CD4-positive, alpha-beta T cell (primary cell): ENCODE data around the gene EYA2. TPM values are rescaled to one million over a fixed set of nuclear protein-coding genes. Genes with fewer than 3 reads are reported as not detected.

ENCODE experiments used
- ATAC-seq: fragments of 200-7000 bp; cut with Tn5 transposase; one replicate; pipeline ENCODE4 v1.10.0; 2022; ENCODE audit warnings: mild to moderate bottlenecking; ENCODE audit not compliant: poor library complexity
- CTCF ChIA-PET: fragments of 350-600 bp; sonication (Branson Sonifier 250); formaldehyde crosslinking; loops from one replicate; lab custom pipeline; 2021; ENCODE audit warnings: antibody characterized with exemption, inconsistent platforms; lab: Charles Lee
- POLR2A ChIA-PET: fragments of 350-600 bp; sonication (Branson Sonifier 250); formaldehyde crosslinking; loops from one replicate; lab custom pipeline; 2021; ENCODE audit warnings: antibody characterized with exemption, inconsistent platforms; lab: Charles Lee
- DNase-seq, 14 experiments: peaks; one replicate each; pipeline ENCODE4 v3.0.0-alpha.2; 2013 to 2020; ENCODE audit warnings: mixed read lengths in 2 of 14
- H3K27ac ChIP-seq, 2 donors: one replicate each; pipeline versions ENCODE4 v1.5.1 to v1.7.0; 2013; ENCODE audit warnings: low read length in 2 of 2, low read depth in 1 of 2, mild to moderate bottlenecking in 1 of 2
- H3K27me3 ChIP-seq, 2 experiments: 1 replicate in 1 of 2; 2 replicates in 1 of 2; pipeline versions ENCODE4 v1.6.1 to v1.7.0; 2013; ENCODE audit warnings: low read length in 2 of 2, control low read depth in 1 of 2, mild to moderate bottlenecking in 1 of 2, moderate library complexity in 1 of 2; ENCODE audit not compliant: insufficient read depth in 2 of 2, control insufficient read depth in 1 of 2
- H3K36me3 ChIP-seq: one replicate; pipeline ENCODE4 v1.6.1; 2013; ENCODE audit warnings: low read length, control low read depth; ENCODE audit not compliant: insufficient read depth
- H3K4me1 ChIP-seq: one replicate; pipeline ENCODE4 v1.6.1; 2013; ENCODE audit warnings: low read length, control low read depth; ENCODE audit not compliant: insufficient read depth
- H3K4me3 ChIP-seq: one replicate; pipeline ENCODE4 v1.5.1; 2013; ENCODE audit warnings: mild to moderate bottlenecking, low read length, moderate library complexity
- H3K9me3 ChIP-seq, 2 experiments: 1 replicate in 1 of 2; 2 replicates in 1 of 2; pipeline versions ENCODE4 v1.6.1 to v1.7.0; 2013; ENCODE audit warnings: low read length in 2 of 2, mild to moderate bottlenecking in 2 of 2, control low read depth in 1 of 2, moderate library complexity in 1 of 2; ENCODE audit not compliant: control insufficient read depth in 1 of 2, insufficient read depth in 1 of 2
- H3K27ac Mint-ChIP-seq: one replicate; pipeline ENCODE4 v1.8.0; 2020; ENCODE audit warnings: mixed read lengths
- H3K27me3 Mint-ChIP-seq: one replicate; pipeline ENCODE4 v1.8.0; 2021; ENCODE audit warnings: mixed read lengths
- H3K36me3 Mint-ChIP-seq: one replicate; pipeline ENCODE4 v1.8.0; 2021; ENCODE audit warnings: low read depth, mixed read lengths
- H3K4me1 Mint-ChIP-seq: one replicate; pipeline ENCODE4 v1.8.0; 2021; ENCODE audit warnings: low read depth, mixed read lengths
- H3K4me3 Mint-ChIP-seq: one replicate; pipeline ENCODE4 v1.8.0; 2020; ENCODE audit warnings: mild to moderate bottlenecking, mixed read lengths
- H3K9me3 Mint-ChIP-seq: one replicate; pipeline ENCODE4 v1.8.0; 2020; ENCODE audit warnings: mixed read lengths
- intact Hi-C, 2 experiments: fragments of 100-400 bp; cut with DNase I in 1 of 2; cut with micrococcal nuclease in 1 of 2; formaldehyde crosslinking; loops; one replicate each; pipeline versions ENCODE4 v1.15.1 to v1.9.0; 2023 to 2025; cut with DNase I, micrococcal nuclease
- total RNA-seq, 174 experiments: library from RNA in 2 of 174; stranded (reverse) in 2 of 174; gene quantifications; one replicate each; pipeline ENCODE4 v1.2.3 and lab custom pipeline; 2021 to 2026
- TF ChIP-seq, protein P1 (sequence below): fragments of 200-600 bp; IDR thresholded peaks from one replicate; pipeline ENCODE4 v1.8.0; 2022; ENCODE audit warnings: antibody characterized with exemption, mild to moderate bottlenecking

Gene EYA2
- total RNA-seq, 2 experiments from 2014 or later, result not detected

DNA sequence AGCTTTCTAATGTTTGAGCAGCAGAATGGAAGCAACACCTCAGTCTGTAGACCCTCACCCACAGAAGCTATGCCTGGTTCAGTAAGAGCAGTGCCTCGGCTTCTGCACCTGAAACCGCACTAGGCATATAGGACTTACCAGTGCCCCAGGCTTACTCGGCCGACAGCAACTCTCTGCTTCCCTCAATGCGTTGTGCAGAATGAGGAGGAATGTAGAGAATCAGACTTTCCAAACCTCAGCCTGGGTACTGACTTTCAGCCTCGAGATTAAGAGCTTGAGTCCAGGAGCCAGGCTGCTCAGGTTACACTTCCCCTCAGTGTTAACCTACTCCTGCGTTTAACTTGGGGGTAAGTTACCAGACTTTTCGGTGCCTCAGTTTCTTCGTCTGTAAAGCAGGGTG, 8.6 kb downstream of the EYA2 start:
- Mint-ChIP-seq H3K36me3 (no peaks in the 10 kb centered on the region), H3K4me3 (no peak overlapping the region), H3K4me1 (no peaks in the 10 kb centered on the region), H3K27ac (no peak overlapping the region), H3K9me3 (no peaks in the 10 kb centered on the region), H3K27me3 (peaks cover 31% of the 10 kb centered on the region)
- TF ChIP-seq, protein P1, sequence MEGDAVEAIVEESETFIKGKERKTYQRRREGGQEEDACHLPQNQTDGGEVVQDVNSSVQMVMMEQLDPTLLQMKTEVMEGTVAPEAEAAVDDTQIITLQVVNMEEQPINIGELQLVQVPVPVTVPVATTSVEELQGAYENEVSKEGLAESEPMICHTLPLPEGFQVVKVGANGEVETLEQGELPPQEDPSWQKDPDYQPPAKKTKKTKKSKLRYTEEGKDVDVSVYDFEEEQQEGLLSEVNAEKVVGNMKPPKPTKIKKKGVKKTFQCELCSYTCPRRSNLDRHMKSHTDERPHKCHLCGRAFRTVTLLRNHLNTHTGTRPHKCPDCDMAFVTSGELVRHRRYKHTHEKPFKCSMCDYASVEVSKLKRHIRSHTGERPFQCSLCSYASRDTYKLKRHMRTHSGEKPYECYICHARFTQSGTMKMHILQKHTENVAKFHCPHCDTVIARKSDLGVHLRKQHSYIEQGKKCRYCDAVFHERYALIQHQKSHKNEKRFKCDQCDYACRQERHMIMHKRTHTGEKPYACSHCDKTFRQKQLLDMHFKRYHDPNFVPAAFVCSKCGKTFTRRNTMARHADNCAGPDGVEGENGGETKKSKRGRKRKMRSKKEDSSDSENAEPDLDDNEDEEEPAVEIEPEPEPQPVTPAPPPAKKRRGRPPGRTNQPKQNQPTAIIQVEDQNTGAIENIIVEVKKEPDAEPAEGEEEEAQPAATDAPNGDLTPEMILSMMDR, result no peak
- H3K4me3 ChIP-seq, result no peak overlapping the region
- no peaks in the 10 kb centered on the region for H3K9me3 ChIP-seq
- ATAC-seq (no peak), DNase-seq (no peak)
- H3K4me1 ChIP-seq, result no peaks in the 10 kb centered on the region
- no peak overlapping the region for H3K27ac ChIP-seq
- intact Hi-C loops, result no loop called here
- ChIA-PET POLR2A (interaction anchor here (0.6 kb wide), 1 partner anchor 14 kb away, joined by 3 read pairs; no protein-coding TSS in a partner anchor), CTCF (no interaction called here)
- no peaks in the 10 kb centered on the region for H3K36me3 ChIP-seq
- peaks cover 9 to 10% of the 10 kb centered on the region in 2 experiments for H3K27me3 ChIP-seq

- Histone ChIP-seq H3K27me3 (peaks cover 10 to 11% of the 10 kb centered on the region in 2 experiments), H3K36me3 (no peaks in the 10 kb centered on the region), H3K27ac (no peak overlapping the region), H3K4me1 (no peaks in the 10 kb centered on the region), H3K9me3 (no peaks in the 10 kb centered on the region), H3K4me3 (no peak overlapping the region)
- DNase-seq (no peak), ATAC-seq (no peak)
- ChIA-PET POLR2A (interaction anchor here (0.6 kb wide), 1 partner anchor 15 kb away, joined by 3 read pairs; no protein-coding TSS in a partner anchor), CTCF (no interaction called here)
- H3K4me1 Mint-ChIP-seq, result no peaks in the 10 kb centered on the region
- peaks cover 24% of the 10 kb centered on the region for H3K27me3 Mint-ChIP-seq
- H3K9me3 Mint-ChIP-seq, result no peaks in the 10 kb centered on the region
- H3K36me3 Mint-ChIP-seq, result no peaks in the 10 kb centered on the region
- no peak overlapping the region for H3K4me3 Mint-ChIP-seq
- TF ChIP-seq, protein P1, result no peak
- H3K27ac Mint-ChIP-seq, result no peak overlapping the region
- intact Hi-C loops, result no loop called here
These were observed 9.3 kb downstream of the EYA2 start for GRCh38 chr20:46903937-46904336.

DNA sequence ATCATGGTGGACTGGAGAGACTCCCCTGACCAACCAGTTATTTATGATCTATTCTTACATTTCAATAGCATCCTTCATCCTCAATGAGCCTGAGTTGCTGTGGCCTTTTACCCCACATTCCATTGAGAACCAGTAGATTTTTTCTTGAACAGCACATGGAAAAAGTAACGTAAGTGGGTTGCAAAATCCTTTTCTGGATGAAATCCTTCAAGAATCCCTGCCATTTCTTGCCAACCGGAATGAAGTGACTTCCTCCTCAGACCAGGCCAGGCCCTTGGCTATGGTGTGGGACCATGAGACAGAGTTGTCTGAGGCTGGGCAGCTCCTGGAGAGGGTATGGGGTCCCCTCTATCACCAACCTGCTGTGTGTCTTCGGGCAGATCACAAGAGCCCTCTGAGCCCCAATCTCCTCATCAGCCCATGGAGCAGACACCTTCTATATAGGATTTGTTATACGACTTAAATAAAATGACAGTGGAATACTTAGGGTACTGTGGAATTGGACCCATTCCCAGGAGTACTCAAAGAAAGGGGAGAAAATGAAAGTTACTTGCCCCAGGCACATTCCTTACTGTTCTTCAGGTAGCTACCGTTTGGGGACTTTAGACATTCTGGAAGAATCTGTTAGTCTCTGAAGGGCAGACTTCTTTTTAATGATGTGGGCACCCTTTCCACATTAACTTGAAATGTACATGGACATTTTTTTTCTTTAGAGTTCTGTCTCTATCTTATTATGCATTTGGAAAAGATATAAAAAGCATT, 10.9 kb downstream of the EYA2 start:
- Histone ChIP-seq H3K27me3 (peaks cover 0 to 4% of the 10 kb centered on the region in 2 experiments), H3K4me1 (no peaks in the 10 kb centered on the region), H3K4me3 (no peak overlapping the region), H3K36me3 (no peaks in the 10 kb centered on the region), H3K27ac (no peak overlapping the region), H3K9me3 (no peaks in the 10 kb centered on the region)
- Mint-ChIP-seq H3K9me3 (no peaks in the 10 kb centered on the region), H3K27me3 (peaks cover 25% of the 10 kb centered on the region), H3K27ac (no peak overlapping the region), H3K4me3 (no peak overlapping the region), H3K4me1 (no peaks in the 10 kb centered on the region), H3K36me3 (no peaks in the 10 kb centered on the region)
- ChIA-PET POLR2A (no interaction called here), CTCF (no interaction called here)
- DNase-seq (no peak), ATAC-seq (no peak)
- TF ChIP-seq, protein P1, result no peak
- intact Hi-C loops, result no loop called here
